Activated T-cell treated with anti-CD3 and anti-CD28 coated beads, Interleukin-2, amount 50 U/mL, for 24 hours (primary cell): ENCODE data around the gene ST6GALNAC5.
A peak's percentile ranks its signal among the peaks of the same experiment; 100 is the strongest.
"Not testable (repeated sequence)": the region's sequence is repeated elsewhere in the genome, so short reads cannot be mapped to it uniquely, and the experiment has no call there.

Experiments used
- DNase-seq: peaks from one replicate; pipeline ENCODE4 v3.0.0-alpha.2; 2020
- H3K27ac Mint-ChIP-seq: 2 replicates; pipeline ENCODE4 v1.8.0; 2020; ENCODE audit warnings: mild to moderate bottlenecking, mixed read lengths
- H3K27me3 Mint-ChIP-seq: 2 replicates; pipeline ENCODE4 v1.8.0; 2020; ENCODE audit warnings: mixed read lengths
- H3K36me3 Mint-ChIP-seq: 2 replicates; pipeline ENCODE4 v1.8.0; 2020; ENCODE audit warnings: low read depth, mixed read lengths
- H3K4me1 Mint-ChIP-seq: 2 replicates; pipeline ENCODE4 v1.8.0; 2020; ENCODE audit warnings: low read depth, mixed read lengths
- H3K4me3 Mint-ChIP-seq: 2 replicates; pipeline ENCODE4 v1.8.0; 2020; ENCODE audit warnings: mild to moderate bottlenecking, moderate library complexity, mixed read lengths
- H3K9me3 Mint-ChIP-seq: 2 replicates; pipeline ENCODE4 v1.8.0; 2020; ENCODE audit warnings: mixed read lengths

Gene ST6GALNAC5

DNA sequence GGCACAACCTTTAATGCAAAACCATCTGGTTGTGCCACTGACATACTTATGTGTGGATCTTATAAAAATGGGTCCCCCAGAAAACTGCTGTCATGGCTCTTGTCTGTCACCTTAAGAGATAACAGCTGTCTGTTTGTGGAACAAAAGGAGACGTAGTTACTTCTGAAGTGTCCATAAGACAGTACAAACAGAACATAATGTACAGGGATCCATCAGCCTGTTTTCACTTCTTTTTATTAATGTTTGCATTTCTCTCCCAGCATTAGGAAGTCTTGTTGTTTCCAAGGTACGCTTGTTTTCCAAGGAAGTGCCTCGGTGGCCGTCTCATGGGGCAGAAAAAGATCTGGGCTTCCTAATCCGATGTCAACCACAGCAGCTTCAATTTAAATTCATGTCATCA, 11.2 kb upstream of the ST6GALNAC5 start:
- Mint-ChIP-seq H3K36me3 (no peaks in the 10 kb centered on the region), H3K9me3 (no peaks in the 10 kb centered on the region), H3K27me3 (peaks cover 6% of the 10 kb centered on the region), H3K4me3 (no peak overlapping the region), H3K4me1 (no peaks in the 10 kb centered on the region), H3K27ac (no peak overlapping the region)
- DNase-seq = no peak

GRCh38 chr1:76857138-76857537, 10.1 kb upstream of the ST6GALNAC5 start:
- no peak for DNase-seq
- Mint-ChIP-seq H3K4me1 (no peaks in the 10 kb centered on the region), H3K36me3 (no peaks in the 10 kb centered on the region), H3K27me3 (peaks cover 6% of the 10 kb centered on the region), H3K9me3 (no peaks in the 10 kb centered on the region), H3K27ac (no peak overlapping the region), H3K4me3 (no peak overlapping the region)

DNA sequence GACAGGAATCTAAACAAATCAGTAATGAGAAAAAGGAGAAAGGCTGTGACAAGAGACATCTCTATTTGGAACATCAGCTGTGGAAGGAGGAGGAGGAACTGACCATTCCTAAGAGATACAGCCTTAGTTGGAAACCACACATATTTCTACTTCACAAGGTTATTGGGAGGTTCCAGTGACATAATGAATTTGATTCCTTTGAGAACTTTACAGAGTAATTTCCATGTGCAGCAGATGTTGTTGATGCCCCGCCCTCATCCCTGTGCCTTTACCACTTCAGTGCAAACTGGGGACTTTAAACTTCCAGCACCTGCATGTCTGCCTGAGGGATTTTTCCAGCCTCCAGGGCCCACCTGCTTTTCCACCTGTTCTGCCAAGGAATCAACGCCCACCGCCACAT, 9.3 kb upstream of the ST6GALNAC5 start:
- Mint-ChIP-seq H3K27ac (no peak overlapping the region), H3K27me3 (peaks cover 6% of the 10 kb centered on the region), H3K9me3 (no peaks in the 10 kb centered on the region), H3K4me1 (no peaks in the 10 kb centered on the region), H3K36me3 (no peaks in the 10 kb centered on the region), H3K4me3 (no peak overlapping the region)
- no peak for DNase-seq

DNA sequence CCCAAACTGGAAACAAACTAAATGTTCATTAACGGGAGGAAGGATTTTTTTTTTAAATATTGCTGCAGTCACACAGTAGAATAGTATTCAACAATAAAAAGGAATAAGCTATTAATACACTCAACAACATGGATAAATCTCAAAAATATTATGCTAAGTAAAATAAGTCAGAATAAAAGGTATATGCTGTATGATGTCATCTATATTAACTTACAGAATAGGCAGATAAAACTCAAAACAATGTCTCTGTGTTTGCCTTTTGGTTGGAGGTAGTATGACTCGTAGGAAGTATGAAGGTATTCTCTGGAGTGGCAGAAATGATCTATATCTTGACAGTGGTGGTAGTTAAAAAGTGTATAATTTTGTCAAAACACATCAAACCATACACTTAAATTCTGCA, 6.1 kb upstream of the ST6GALNAC5 start:
- Mint-ChIP-seq H3K27ac (no peak overlapping the region), H3K9me3 (no peaks in the 10 kb centered on the region), H3K4me1 (no peaks in the 10 kb centered on the region), H3K36me3 (no peaks in the 10 kb centered on the region), H3K27me3 (peaks cover 30% of the 10 kb centered on the region), H3K4me3 (no peak overlapping the region)
- DNase-seq = no peak

- Mint-ChIP-seq H3K27ac (no peak overlapping the region), H3K27me3 (peaks cover 41% of the 10 kb centered on the region), H3K9me3 (no peaks in the 10 kb centered on the region), H3K4me3 (no peak overlapping the region), H3K36me3 (no peaks in the 10 kb centered on the region), H3K4me1 (peaks cover 3% of the 10 kb centered on the region)
- DNase-seq = no peak
These were observed 4.8 kb upstream of the ST6GALNAC5 start for GRCh38 chr1:76862447-76862846.

- peaks cover 11% of the 10 kb centered on the region for H3K4me1 Mint-ChIP-seq
- DNase-seq = no peak
- no peak overlapping the region for H3K27ac Mint-ChIP-seq
- H3K27me3 Mint-ChIP-seq = peaks cover 58% of the 10 kb centered on the region
- H3K4me3 Mint-ChIP-seq = no peak overlapping the region
- H3K36me3 Mint-ChIP-seq = no peaks in the 10 kb centered on the region
- no peaks in the 10 kb centered on the region for H3K9me3 Mint-ChIP-seq
These were observed 2.9 kb upstream of the ST6GALNAC5 start for GRCh38 chr1:76864383-76864782.

DNA sequence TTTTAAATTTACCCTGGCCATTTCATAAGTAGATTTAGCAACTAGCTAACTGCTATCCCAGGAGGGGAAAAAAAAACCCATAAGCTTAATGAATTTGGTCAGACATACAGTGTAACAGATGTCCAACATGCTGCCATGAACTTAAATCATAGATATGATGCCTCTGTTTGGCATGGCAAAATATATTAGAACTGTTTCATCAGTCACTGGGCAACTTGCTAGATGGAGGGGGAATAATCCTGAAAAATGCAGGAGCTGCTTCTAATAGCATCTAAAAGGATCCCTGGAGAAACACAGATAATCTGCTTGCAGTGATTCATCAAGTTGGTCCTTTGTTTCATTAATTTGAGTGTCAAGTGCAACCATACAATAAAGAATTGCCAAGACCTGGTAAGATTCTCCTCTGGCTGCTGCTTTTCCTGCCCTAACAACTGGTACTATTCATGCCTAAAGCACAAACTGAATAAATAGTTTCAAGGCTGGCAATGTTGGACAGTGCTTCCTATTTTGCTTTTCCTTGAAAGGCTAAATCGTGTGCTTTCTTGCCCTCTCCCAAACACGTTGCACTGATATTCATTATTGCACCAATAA, 1.5 kb upstream of the ST6GALNAC5 start:
- Mint-ChIP-seq H3K27me3 (peaks cover 66% of the 10 kb centered on the region), H3K36me3 (no peaks in the 10 kb centered on the region)

GRCh38 chr1:76866566-76866965, 714 bp upstream of the ST6GALNAC5 start:
- Mint-ChIP-seq H3K27me3 (peaks cover 73% of the 10 kb centered on the region), H3K27ac (no peak overlapping the region), H3K4me1 (peaks cover 11% of the 10 kb centered on the region), H3K9me3 (no peaks in the 10 kb centered on the region), H3K36me3 (no peaks in the 10 kb centered on the region), H3K4me3 (no peak overlapping the region)
- DNase-seq = no peak

More for the DNA sequence above, 1.5 kb upstream of the ST6GALNAC5 start:
- Mint-ChIP-seq H3K27ac (no peak overlapping the region), H3K4me3 (no peak overlapping the region), H3K4me1 (peaks cover 11% of the 10 kb centered on the region), H3K9me3 (no peaks in the 10 kb centered on the region)
- no peak for DNase-seq

GRCh38 chr1:76868154-76868882, 1.0 kb downstream of the ST6GALNAC5 start:
- Mint-ChIP-seq H3K4me1 (peaks cover 11% of the 10 kb centered on the region), H3K4me3 (peak overlapping the region; percentile 74), H3K27ac (no peak overlapping the region), H3K27me3 (peaks cover 76% of the 10 kb centered on the region), H3K36me3 (no peaks in the 10 kb centered on the region), H3K9me3 (no peaks in the 10 kb centered on the region)
- peak; percentile 49 for DNase-seq

DNA sequence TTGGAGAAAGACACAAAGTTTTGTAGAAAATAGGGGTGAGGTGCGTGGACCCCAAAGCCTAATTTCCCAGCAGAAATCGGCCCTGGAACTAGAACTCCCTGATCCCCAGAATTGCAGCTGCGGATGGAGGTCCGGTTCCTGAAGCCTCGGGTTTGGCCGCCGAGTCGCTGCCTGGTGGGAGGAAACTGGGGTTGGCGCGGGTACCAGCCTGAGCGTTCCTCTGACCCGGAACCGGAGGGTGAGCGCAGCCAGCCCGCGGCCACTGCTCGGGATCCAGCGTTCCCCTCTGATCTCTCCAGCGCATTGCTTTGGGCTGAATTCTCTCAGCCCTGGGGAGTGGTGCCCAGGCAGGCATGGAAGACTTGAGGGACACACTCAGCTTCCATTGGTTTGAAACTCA, 1.6 kb downstream of the ST6GALNAC5 start:
- Mint-ChIP-seq H3K36me3 (no peaks in the 10 kb centered on the region), H3K27ac (no peak overlapping the region), H3K4me1 (peaks cover 11% of the 10 kb centered on the region), H3K27me3 (peaks cover 75% of the 10 kb centered on the region), H3K4me3 (peak overlapping the region; percentile 74), H3K9me3 (no peaks in the 10 kb centered on the region)
- peak; percentile 30 for DNase-seq

DNA sequence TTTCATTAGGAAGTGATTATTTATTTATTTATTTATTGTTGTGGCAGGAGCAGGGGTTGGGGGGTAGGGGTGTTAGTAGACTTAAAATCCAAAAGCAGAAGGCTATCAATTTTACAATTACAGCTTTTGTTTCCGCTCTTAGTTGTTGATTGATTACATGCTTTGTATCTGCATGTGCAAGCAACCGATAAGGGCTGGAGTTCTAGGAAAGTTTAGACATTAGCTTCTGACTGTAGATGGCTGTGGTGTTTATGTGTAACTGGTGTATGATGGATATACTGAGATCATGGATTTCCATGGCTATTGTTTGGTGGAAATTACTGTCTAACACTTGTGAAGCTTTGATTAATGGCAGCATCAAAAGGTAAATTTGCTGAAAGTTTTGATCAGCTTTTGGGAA, 2.8 kb downstream of the ST6GALNAC5 start:
- DNase-seq = no peak
- H3K9me3 Mint-ChIP-seq = no peaks in the 10 kb centered on the region
- no peak overlapping the region for H3K4me3 Mint-ChIP-seq
- H3K27ac Mint-ChIP-seq = no peak overlapping the region
- H3K27me3 Mint-ChIP-seq = peaks cover 65% of the 10 kb centered on the region
- H3K4me1 Mint-ChIP-seq = peaks cover 11% of the 10 kb centered on the region
- H3K36me3 Mint-ChIP-seq = no peaks in the 10 kb centered on the region

GRCh38 chr1:76871355-76871974, 4.2 kb downstream of the ST6GALNAC5 start:
- DNase-seq = no peak
- Mint-ChIP-seq H3K9me3 (no peaks in the 10 kb centered on the region), H3K27me3 (peaks cover 51% of the 10 kb centered on the region), H3K36me3 (no peaks in the 10 kb centered on the region), H3K4me3 (no peak overlapping the region), H3K27ac (no peak overlapping the region), H3K4me1 (peaks cover 11% of the 10 kb centered on the region)

DNA sequence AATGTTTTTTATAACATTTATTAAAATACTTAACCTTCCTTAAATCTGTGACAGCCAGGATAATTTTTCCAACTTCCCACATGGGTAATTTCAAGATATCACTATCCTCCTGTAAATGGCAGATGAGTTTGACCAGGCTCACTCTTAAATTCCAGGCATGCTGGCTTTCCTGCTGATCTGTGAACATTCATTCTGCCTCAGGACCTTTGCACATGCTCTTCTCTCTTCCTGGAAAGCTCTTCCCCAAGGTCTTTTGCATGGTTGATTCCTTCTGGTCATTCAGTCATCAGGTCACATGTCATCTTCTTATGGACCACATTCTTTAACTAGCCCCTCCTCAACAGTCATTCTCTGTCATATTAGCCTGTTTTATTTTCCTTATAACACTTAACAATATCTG, 5.7 kb downstream of the ST6GALNAC5 start:
- Mint-ChIP-seq H3K27ac (no peak overlapping the region), H3K36me3 (no peaks in the 10 kb centered on the region), H3K4me3 (no peak overlapping the region), H3K4me1 (peaks cover 5% of the 10 kb centered on the region), H3K9me3 (no peaks in the 10 kb centered on the region), H3K27me3 (peaks cover 39% of the 10 kb centered on the region)
- no peak for DNase-seq

DNA sequence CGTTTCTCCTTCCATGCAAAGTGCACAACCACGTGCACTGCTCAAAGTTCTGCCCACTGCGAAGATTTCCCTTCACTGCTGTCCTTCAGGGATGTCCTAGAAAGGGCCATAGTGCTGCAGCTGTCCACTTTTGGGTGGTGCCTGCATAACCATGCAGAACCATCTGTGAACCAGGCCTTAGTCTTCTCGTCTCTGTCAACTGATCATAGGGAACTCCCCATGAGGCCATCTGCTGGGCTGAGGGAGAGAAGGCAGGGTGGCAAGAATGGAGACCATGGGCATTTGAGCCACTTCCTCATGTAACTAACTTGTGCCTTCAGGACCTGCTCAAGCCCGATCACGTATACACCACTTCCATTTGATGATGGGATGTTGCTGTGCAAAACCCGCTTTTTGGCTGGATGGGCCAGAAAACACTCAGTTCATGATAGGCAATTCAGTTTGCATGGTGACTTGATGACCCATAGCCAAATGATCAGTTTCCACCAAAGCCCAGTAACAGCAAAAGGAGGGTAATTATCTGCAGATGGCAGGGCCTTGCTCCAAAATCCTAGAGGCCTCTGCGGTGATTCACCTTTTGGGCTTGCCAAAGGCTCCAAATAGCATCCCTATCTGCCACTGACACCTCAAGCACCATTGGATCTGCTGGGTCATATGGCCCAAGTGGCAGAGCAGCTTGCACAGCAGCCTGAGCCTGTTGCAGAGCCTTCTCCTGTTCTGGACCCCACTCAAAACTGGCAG, 9.5 kb downstream of the ST6GALNAC5 start:
- no peak overlapping the region for H3K4me3 Mint-ChIP-seq
- H3K9me3 Mint-ChIP-seq = no peaks in the 10 kb centered on the region
- no peak overlapping the region for H3K27ac Mint-ChIP-seq
- peaks cover 2% of the 10 kb centered on the region for H3K27me3 Mint-ChIP-seq
- H3K4me1 Mint-ChIP-seq = no peaks in the 10 kb centered on the region
- no peaks in the 10 kb centered on the region for H3K36me3 Mint-ChIP-seq
- no peak for DNase-seq

DNA sequence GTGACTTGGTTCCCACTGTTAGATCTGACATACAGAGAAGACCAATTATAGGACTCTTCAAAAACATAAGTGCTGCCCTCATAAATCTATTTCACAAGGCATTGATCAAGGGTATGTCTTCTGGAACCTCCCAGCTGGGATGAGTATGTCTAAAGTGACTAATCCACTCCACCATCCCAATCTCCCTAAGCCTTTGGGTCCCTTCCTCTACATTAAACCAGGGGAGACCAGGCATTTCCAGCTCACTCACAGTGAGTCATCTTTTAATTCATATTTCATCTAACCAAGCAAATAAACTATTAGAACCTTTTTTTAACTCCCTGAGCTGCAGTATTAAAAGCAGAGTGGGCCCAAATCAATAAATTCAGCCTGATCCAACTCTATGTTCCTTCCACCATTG, 11.7 kb downstream of the ST6GALNAC5 start:
- H3K27ac Mint-ChIP-seq, H3K4me3 Mint-ChIP-seq, DNase-seq, H3K9me3 Mint-ChIP-seq, H3K36me3 Mint-ChIP-seq, H3K4me1 Mint-ChIP-seq, H3K27me3 Mint-ChIP-seq: not testable (repeated sequence)
